Activated CD4-positive, alpha-beta T cell treated with anti-CD3 and anti-CD28 coated beads for 4 hours (primary cell): ENCODE measurements around the gene MNT.

Experiments used
- DNase-seq, 2 donors: peaks; one replicate each; pipeline ENCODE4 v3.0.0-alpha.2; 2020

MNT gene

GRCh38 chr17:2395258-2396181 is 5.3 kb downstream of the MNT start:
- no peak for DNase-seq

GRCh38 chr17:2394775-2395201 is 6.1 kb downstream of the MNT start:
- DNase-seq, result no peak

- DNase-seq, result no peak
Observed at GRCh38 chr17:2393954-2394749, 6.7 kb downstream of the MNT start.

- DNase-seq, result peak; percentile 90 to 93
Observed at GRCh38 chr17:2393174-2393953, 7.5 kb downstream of the MNT start.

GRCh38 chr17:2392252-2393173 is 8.3 kb downstream of the MNT start:
- peak; percentile 98 to 99 for DNase-seq

GRCh38 chr17:2391597-2392251 is 9.1 kb downstream of the MNT start:
- DNase-seq, result no peak

- no peak for DNase-seq
Observed at GRCh38 chr17:2390199-2390836, 10.5 kb downstream of the MNT start.

GRCh38 chr17:2388683-2389055 is 12.2 kb downstream of the MNT start:
- no peak for DNase-seq

GRCh38 chr17:2388020-2388682 is 12.7 kb downstream of the MNT start:
- no peak for DNase-seq

GRCh38 chr17:2387086-2388019 is 13.5 kb downstream of the MNT start:
- no peak for DNase-seq

- DNase-seq, result no peak
Observed at GRCh38 chr17:2386400-2387085, 14.3 kb downstream of the MNT start.

GRCh38 chr17:2385240-2386210 is 15.3 kb downstream of the MNT start:
- DNase-seq, result no peak

GRCh38 chr17:2384439-2385127 is 16.3 kb downstream of the MNT start:
- DNase-seq, result no peak

GRCh38 chr17:2383628-2384167 is 17.2 kb downstream of the MNT start:
- DNase-seq, result no peak

- no peak for DNase-seq
Observed at GRCh38 chr17:2380950-2381649, 19.8 kb downstream of the MNT start.
